Fibroblast of lung (primary cell): ENCODE measurements around the gene SMCHD1.

Experiments
- CTCF ChIP-seq, 2 donors: IDR thresholded peaks in 1 of 2; conservative IDR thresholded peaks in 1 of 2; 1 replicate in 1 of 2; 2 replicates in 1 of 2; pipeline ENCODE4 v1.5.1; 2011 to 2012; ENCODE audit warnings: low read length in 2 of 2, control low read depth in 1 of 2, inconsistent platforms in 1 of 2, low read depth in 1 of 2, mild to moderate bottlenecking in 1 of 2
- EZH2 ChIP-seq: IDR thresholded peaks from 2 replicates; pipeline ENCODE4 v1.5.1; 2012; ENCODE audit warnings: low read length, control low read depth, mild to moderate bottlenecking; ENCODE audit errors: missing control alignments

DNA sequence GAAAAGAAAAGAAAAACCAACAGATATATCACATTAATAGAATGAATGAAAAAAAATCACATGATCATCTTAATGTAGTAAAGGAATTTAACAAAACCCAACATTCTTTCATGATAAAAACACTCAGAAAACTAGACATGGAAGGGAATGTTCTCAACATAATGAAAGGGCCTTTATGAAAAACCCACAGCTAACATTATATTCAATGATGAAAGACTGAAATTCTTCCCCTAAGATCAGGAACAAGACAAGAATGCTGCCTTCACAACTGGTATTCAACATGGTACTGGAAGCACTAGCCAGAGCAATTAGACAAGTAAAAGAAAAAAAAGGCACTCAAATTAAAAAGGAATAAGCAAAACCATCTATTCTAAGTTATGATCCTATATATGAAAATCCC lies 162.8 kb downstream of the SMCHD1 start:
- TF ChIP-seq CTCF (conservative IDR thresholded peaks at IDR 0.05 in 1 of 2, IDR thresholded peaks at IDR 0.05 in 1 of 2; ENCODE audit: low read depth in 1 of 2, low read length in 2 of 2) (no peak), EZH2 (no peak)
